G401 (cell line): ENCODE results near the gene KCNQ1. TPM values are rescaled to one million over a fixed set of nuclear protein-coding genes. Genes with fewer than 3 reads are reported as not detected.

Experiments
- DNase-seq: peaks from one replicate; pipeline ENCODE4 v3.0.0-alpha.2; 2015; ENCODE audit warnings: low spot score
- in situ Hi-C: cut with HindIII; loops from 2 replicates; pipeline ENCODE4 v1.10.0; 2016; ENCODE audit warnings: low sequenced_read_pairs, mixed read lengths
- total RNA-seq: library from RNA; depleted of rRNA; stranded (reverse); fragments of >200 nt; shearing (Covaris generic); gene quantifications from 2 replicates; pipeline ENCODE4 v1.2.3, GENCODE V29; 2014

Gene KCNQ1
- total RNA-seq, 1 experiment from 2014 or later = 0.85 TPM

DNA sequence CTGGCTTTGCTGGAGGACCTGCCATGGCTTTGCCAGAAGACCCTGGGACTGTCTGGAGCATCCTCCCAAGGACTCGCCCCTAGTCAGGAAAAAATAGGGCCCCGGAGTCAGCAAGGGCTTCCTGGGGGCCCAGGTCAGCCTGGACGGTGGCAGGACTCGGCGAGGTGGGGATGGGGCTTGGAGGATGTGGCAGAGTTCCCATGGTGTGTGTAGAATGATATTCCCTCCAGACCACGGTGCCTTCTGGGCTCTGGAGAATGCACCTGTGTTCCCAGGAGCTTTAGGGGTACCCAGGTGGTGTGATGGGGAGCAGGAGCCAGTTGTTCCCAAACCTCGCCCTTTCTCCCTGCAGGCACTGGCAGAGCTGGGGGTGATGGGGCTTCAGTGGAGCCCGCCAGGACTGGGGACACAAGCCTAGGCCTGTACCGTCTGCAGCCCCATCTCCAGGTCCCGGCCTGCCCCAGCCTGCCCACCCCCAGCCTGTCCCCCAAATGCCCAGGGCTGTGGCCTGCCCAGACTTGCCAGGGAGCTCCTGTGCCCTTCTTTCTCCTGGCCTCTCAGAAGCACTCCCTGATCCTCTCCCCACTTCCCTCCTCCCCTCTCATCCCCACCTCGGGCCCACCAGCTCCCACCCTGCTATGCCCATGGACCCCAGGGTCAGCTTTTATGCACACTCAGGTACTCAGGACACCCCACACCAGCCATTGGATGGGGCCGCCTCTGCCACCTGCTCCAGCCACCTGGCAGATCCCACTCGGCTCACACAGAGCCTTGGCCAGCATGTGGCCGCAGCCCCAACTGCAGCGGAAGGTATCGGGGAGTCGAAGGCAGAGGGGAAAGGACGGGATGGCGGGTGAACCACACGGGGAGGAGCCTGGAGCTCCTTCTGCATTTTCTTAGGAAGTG is 358.6 kb downstream of the KCNQ1 start:
- no peak for DNase-seq
- in situ Hi-C loops = no loop called here

DNA sequence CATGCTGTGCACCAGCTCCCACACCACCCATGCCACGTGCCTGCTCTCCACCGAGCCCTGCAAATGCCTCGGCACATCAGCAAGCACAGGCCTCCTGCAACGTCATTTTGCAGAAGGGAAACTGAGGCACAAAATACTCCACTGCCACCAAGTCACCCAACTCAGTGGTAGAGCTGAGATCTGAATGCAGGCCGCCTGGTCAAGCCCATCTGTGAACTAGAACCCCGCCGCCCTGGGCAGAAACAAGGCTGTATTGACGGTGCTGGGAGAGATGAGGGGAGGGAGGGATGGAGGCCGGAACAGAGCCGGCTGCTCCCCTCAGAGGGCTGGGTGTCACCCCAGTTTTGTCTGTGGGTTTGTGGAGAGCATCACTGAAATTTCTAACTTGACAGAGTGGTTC is 359.4 kb downstream of the KCNQ1 start:
- in situ Hi-C loops = no loop called here
- DNase-seq = no peak

DNA sequence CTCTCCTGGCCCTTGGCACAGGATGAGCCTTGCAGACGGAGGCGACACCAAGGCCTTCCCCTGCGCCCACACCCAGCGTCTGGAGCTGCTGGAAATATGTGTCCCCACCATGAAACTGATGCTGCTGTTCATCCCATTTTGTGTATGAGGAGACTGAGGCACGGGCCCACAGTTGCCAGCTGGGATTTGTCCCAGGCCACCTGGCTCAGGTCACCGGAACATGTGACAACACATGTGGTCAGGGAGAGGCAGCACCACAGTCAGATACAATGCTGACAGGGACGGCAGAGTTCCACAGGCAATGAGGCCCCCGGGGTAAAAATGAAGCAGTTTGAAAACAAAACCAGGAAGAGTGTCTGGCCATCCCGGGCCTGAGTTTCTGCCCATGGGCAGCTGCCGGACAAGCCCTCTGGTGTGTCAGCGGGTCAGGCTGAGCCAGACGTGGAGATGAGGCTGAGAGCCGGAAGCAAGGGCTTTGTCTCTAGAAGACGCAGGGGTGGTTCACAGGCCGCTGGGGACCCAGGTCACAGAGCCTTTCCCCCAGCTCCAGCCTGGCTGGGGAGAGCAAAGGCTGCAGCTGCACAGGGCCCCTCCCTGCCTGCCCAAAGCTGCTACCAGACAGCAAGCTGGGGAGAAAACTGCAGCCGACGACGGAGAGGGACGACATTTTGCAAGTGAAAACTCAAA is 360.0 kb downstream of the KCNQ1 start:
- in situ Hi-C loops = no loop called here
- no peak for DNase-seq

DNA sequence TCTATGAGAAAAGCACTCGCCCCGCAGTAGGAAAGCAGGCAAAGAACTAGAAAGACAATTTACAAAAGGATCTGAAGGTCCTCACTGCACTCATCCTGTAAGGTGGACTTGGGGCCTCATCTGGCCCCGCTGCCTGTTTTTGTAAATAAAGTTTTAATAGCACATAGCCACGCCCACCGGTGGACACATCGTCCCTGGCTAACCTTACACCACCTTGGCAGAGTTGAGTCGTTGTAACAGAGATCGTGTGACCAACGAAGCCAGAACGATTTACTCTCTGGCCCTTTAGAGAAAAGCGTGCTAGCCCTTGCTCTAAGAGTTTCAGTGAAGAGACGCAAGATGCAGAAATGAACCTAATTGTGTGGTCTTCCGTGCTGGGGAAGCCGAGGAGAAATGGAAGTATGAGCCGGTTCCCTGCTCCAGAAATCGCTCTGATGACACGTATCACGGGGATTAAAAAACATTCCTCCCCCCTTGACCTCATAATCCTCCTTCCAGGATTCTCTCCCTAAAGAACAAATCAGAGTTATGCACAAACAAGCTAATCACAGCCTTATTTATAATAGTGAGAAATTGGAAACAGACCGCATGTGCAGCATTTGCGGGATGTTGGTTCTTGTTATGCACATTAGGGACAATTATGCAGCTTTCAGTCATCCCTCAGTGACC is 360.7 kb downstream of the KCNQ1 start:
- in situ Hi-C loops = no loop called here
- DNase-seq = no peak

DNA sequence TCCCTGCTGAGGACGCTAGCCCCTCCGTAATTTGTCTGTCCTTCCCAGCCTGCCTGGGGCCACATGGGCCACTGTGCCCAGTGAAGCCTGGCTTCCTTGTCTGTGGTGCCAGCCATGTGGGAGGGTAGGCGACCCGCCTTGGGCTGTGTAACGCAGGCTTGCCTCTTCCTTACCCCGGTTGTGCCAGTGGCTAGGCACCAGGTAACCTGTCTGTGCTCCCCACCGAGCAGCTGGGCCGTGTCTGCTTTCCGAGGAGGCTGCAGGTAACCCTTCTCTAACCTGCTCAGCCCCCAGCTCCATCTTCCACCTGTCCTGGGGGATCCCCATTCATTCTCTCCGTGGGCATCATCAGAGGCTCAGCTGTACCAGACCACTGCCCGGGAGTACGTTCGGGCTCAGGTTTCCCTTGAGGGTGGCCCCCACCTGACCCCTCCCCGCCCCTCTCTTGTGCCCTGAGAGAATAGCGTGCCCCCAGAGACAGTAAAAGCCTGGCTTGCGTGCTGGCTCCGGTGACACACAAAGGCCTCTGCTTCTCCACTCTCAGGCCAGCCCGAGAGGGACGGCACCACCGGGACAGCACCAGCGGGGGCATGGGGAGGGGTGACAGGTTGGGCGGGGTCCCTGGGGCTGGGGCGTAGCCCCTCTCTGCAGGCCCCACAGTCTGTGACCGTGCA is 361.7 kb downstream of the KCNQ1 start:
- in situ Hi-C loops = no loop called here
- no peak for DNase-seq

DNA sequence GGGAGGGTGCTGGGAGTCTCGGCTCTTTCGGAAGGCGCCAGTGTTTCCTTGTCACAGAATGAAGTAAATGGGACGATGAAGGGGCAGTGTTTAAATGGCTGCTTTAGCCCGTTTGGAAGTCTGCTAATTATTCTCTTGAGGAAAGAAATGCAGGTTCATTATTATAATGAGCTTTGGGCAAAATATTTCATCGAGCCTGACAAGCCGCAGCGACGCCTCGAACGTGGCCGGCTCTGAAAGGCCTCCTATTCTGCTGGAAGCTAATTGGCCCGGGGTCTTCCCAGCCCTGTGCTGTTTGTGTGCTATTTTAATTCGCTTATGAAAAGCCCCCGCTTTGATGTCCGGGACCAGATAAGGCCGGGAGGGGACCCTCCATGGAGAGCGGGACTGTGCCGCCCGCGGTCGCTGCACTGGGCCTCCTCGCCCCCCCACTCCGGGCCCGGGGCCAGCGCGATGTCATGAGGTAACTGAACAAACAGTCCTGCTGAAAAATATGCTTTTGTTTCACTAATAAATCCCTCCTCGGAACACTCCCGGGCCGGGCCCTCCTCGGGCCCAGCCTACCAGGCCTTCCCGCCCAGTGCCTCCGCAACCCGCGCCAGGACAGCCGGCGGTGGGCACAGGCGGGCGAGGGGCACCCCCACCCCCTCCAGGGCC is 362.3 kb downstream of the KCNQ1 start:
- in situ Hi-C loops = no loop called here
- peak; percentile 2 for DNase-seq

DNA sequence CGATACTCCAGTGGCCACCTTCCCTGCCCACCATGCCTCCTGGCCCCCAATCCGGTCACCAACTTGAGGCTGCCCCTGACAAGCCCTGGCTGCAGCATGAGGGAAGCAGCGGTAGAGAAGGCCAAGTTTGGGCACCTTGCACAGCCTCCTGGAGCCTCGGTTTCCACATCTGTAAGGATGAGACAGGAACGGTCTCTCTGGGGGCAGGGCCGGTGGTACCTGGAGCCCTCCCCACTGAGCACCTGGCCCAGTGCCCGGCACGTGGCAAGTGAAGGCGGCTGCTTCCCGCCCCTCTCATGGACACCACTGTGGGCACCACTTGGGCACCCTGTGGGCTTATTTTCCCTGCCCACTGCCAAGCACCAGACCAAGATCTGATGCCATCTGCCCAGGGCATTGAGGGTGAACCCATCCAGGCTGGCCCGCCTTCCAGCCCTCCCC is 363.0 kb downstream of the KCNQ1 start:
- no peak for DNase-seq
- in situ Hi-C loops = no loop called here

DNA sequence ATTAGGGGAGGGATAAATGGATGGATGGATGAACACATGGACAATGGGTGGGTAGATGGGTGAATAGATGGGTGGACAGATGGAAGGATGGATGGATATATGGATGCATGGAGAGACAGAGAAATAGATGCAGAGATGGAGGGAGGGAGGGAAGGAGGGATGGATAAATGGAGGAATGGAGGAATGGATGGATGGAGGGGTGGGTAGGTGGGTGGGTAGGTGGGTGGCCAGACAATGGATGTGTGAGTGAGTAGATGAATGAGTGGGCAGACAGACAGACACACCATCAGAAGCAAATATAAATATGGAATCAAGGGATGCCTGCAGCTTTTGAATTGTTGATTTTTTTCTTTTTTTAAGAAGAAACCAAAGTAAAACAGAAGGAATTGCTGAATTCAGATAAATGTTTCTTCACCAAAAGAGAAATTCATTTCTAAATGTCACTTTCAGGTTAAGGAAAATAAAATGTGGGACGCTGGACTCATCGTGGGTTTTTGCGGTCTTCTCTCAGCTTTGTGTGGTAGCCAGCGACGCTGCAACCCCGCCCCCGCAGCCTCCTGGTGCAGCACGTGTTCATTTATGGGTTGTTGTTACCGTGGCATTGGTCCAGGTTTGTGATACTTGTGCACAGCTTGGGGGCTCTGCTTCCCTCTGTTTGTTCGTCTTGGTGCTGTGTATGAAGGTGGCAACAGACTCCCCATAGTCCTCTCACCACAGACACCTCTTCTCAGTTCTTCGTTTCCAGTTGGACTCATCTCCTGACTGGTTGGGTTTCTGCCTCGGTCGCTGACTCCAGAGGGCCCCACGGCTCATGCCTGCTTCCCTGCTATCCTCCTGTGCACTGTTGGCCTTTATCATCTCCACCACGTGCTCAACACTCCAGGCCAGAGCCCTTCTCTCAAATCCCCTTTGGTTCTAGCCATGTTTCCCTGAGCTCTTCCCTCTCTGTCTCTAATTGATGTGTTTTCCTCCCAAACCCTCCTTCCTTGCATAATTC is 364.3 kb downstream of the KCNQ1 start:
- no peak for DNase-seq
- in situ Hi-C loops = no loop called here

DNA sequence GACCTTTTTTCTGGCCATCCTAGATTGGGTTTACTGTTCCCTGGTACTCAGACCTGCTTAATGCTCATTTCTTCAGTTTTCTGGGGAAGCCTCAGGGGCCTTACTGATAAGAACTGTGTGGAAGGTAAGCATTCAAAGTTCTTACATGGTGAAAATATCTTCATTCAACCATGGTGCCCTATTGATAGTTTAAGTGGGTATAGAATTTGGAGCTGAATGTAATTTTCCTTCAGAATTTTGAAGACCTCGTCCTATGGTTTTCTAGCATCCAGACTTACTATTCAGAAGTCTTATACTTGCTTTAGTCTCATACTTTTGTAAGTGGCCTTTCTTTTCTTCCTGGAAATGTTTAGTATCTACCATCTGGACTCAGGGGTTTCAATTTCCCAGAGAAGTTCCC is 365.0 kb downstream of the KCNQ1 start:
- in situ Hi-C loops = no loop called here
- no peak for DNase-seq

DNA sequence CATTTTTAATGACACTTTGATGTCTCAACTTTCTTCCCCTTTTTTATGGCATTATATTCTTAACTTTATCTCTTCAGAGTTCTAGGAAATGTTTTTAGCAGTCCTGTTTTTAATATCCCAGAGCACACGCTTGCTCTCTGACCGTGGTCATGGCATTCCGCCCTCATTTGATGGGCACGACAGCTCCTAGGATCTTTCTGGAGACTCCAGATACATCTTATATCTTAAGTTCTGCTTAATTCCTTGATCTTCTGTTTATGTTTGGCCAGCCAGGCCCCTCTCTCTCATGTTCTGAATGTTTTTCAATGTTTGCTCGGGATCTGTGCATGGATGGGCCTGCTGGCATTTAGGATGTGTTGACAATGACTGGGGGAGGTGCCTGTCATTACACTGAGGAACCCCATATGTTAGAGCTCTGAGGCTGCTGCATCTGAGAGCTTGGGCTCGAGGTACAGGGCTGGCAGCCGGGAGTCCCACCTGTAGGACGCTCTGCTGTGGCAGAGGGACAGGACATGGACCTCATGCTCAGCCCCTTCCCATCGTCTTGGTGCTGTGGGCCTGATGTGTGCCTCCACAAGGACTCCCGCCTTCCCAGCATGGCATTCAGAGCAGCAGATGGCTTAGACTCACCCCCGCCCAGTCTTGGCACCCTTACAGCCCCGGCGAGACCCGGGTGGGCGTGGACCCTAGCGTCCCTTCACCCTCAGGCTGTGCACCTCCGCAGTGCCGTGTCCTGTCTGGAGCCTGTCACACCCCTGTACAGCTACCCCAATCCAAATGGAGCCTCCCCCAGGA is 365.8 kb downstream of the KCNQ1 start:
- in situ Hi-C loops = no loop called here
- DNase-seq = no peak

DNA sequence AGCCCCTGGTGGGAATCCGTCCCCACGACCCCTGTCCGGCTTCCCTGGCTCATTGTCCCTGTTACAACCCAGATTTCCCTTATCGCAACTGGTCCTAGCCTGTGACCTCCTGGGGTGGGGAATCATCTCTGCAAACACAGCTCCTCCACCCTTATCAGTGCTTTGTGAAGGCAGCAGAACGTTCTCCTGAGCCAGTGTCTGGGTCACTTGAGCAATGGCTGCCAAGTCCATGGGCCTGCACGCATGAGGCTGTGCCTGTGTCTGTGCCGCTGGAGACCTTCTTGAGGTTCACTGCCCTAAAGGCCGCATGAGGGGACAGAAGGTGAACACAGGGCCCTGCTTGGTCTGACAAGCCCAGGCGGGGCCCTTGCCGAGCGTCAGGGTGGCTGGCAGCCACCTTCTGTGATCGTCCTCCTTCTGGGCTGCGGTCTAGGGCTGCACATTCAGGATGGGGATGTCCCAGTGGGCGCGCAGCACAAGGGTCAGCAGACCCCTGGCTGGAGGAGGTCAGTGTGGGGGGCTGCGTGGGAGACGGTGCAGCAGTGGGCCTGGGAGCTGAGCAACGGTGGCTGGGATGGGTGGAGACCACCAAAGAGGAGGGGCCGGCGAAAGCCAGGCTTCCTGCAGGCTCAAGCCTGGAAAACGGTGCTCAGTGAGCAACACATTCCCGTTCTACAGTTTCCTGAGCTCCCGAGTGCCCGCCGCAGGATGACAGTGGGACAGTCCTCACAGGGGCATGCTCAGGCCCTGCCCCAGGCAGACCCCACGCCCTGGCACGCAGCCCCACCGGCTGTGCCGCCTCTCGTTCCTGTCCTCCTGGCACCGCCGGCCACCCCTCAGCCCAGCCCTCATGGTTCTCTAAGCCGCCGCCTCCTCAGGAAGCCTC is 366.6 kb downstream of the KCNQ1 start:
- in situ Hi-C loops = no loop called here
- no peak for DNase-seq

DNA sequence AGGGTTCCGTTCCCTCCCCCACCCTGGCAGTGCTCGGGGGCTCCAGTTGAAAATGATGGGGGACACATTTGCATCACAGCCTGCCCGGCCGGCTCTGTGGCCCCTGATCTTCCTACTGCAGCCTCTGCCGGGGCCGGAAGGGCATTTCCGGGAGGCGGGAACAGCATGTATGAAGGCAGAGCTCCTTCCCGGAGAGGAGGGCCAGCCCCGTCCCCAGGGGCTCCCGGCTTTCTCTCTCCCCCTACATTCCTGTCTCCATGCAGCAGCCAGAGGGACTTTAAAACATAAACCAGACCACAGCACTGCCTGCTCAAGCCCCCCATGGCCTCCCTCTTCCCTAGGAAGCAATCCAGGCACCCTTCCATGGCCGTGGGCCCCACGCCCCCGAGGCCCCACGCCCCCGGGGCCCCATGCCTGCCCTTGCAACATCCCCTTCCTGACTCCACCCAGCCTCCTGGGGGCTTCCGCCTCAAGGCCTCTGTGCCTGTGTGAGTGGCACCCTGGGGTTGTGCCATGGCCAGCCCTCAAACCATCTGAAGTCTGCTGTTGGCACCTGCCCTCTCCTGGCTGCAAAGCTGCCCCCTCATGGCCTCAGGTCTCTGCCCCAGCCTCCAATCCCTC is 367.7 kb downstream of the KCNQ1 start:
- DNase-seq = no peak
- in situ Hi-C loops = no loop called here

DNA sequence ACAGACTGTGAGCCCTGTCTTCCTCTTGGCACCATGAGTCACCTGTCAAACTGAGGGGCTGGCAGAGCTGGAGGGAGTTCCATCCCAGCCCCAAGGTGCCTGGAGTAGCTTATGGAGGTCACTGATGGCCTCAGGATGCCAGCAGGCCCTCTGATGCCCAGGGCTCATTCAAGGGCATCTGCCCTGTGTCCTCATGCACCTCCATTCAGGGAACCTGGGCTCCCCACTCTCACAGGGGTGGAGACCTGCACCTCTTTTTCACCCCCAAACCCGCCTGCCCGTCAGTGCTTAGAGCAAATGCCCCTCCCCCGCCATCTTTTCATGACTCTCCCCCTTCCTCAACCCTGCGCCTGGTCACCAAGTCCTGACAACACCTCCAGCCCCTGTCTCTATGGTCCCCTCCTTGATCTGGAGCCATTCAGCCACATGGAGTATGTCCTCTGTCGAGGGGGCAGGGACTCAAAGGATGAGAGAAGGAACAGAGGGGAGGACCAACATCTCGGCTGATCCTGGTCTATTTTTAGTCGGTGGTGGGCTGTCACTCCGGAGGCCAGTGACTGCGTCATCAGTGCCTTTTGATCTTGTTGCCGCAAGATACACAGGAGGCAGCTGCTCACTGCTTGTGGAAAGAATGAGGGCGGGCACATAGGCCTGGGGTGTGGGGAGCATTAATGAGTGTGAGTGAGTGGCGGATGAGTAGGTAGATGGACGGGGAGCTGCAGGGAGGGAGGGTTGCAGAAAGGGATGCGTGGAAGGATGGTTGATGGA is 368.5 kb downstream of the KCNQ1 start:
- in situ Hi-C loops = no loop called here

DNA sequence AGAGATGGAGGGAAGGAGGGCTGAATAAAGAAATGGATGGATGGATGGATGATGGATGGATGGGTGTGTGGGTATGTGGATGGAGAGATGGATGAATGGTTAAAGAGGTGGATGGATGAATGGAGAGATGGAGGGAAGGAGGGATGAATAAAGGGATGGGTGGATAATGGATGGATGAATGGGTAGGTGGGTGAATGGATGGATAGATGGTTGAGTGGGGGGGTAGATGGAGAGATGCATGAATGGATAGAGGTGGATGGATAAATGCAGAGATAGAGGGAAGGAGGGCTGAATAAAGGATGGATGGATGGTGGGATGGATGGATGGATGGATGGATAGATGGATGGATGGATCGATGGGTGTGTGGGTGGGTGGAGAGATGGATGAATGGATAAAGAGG is 369.2 kb downstream of the KCNQ1 start:
- no peak for DNase-seq
- in situ Hi-C loops = no loop called here

More for the DNA sequence above, 368.5 kb downstream of the KCNQ1 start:
- no peak for DNase-seq

DNA sequence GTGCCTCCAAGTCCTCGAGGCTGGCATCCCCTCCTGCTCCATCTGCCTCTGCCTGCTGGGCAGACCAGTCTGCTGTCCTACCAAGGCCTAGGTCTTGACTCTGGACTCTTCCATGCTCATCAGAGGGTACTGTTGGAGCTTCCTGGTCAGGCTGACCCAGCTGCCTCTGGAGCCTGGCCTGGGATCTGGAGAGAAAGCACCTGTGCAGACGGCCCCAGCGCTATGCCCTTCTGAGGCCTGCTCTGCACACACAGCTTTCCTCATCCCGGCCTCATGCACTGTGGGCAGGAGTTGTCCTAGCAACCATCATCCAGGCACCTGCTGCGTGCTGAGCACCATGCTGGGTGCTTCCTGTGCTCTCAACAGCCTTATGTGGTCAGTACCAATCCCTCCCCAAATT is 369.9 kb downstream of the KCNQ1 start:
- no peak for DNase-seq
- in situ Hi-C loops = no loop called here
